ENCODE measurements around the gene U2SURP. TPM values are rescaled to one million over a fixed set of nuclear protein-coding genes. Genes with fewer than 3 reads are reported as not detected.
"Not testable (repeated sequence)": the region's sequence is repeated elsewhere in the genome, so short reads cannot be mapped to it uniquely, and the experiment has no call there.

Gene U2SURP
- total and polyA plus RNA-seq, 4 experiments from 2014 or later = 97.6 to 137 (median 126) TPM

GRCh38 chr3:143073983-143074382 lies 72.6 kb downstream of the U2SURP start:
- H3K4me3 Mint-ChIP-seq; H3K27me3 Mint-ChIP-seq; H3K27ac Mint-ChIP-seq; H3K4me1 ChIP-seq (ENCODE audit: insufficient read depth, low read length); H3K36me3 ChIP-seq (ENCODE audit: insufficient read depth, low read length); H3K36me3 Mint-ChIP-seq; H3K4me3 ChIP-seq (ENCODE audit: low read length in 2 of 2); H3K27ac ChIP-seq (ENCODE audit: low read depth, low read length); H3K4me1 Mint-ChIP-seq; intact Hi-C loops (cut with micrococcal nuclease); DNase-seq; POLR2A ChIA-PET (ENCODE audit: partially characterized antibody); H3K9me3 ChIP-seq (ENCODE audit: control insufficient read depth in 1 of 2, low read length in 2 of 2); H3K9me3 Mint-ChIP-seq; CTCF ChIA-PET (ENCODE audit: partially characterized antibody); H3K27me3 ChIP-seq (ENCODE audit: insufficient read depth, low read length): not testable (repeated sequence)

- Mint-ChIP-seq H3K27me3 (peaks cover 1 to 9% of the 10 kb centered on the region in 2 donors), H3K36me3 (no peaks in the 10 kb centered on the region), H3K4me3 (no peak overlapping the region), H3K4me1 (peaks cover 5 to 14% (median 7%) of the 10 kb centered on the region in 4 donors), H3K9me3 (no peaks in the 10 kb centered on the region), H3K27ac (no peak overlapping the region)
- CTCF ChIA-PET (ENCODE audit: partially characterized antibody) = no interaction called here
- H3K4me1 ChIP-seq (ENCODE audit: insufficient read depth, low read length) = peaks cover 4% of the 10 kb centered on the region
- intact Hi-C loops (cut with micrococcal nuclease) = no loop called here
- H3K4me3 ChIP-seq (ENCODE audit: low read length in 2 of 2) = no peak overlapping the region
- no peak overlapping the region for H3K27ac ChIP-seq (ENCODE audit: low read depth, low read length)
- H3K36me3 ChIP-seq (ENCODE audit: insufficient read depth, low read length) = no peaks in the 10 kb centered on the region
- no peaks in the 10 kb centered on the region for H3K27me3 ChIP-seq (ENCODE audit: insufficient read depth, low read length)
- no peaks in the 10 kb centered on the region for H3K9me3 ChIP-seq (ENCODE audit: control insufficient read depth in 1 of 2, low read length in 2 of 2)
- POLR2A ChIA-PET (ENCODE audit: partially characterized antibody) = no interaction called here
- DNase-seq = no peak
Observed at GRCh38 chr3:143078883-143079282, 77.5 kb downstream of the U2SURP start.

GRCh38 chr3:143080196-143080595 lies 78.8 kb downstream of the U2SURP start:
- CTCF ChIA-PET (ENCODE audit: partially characterized antibody) = no interaction called here

DNA sequence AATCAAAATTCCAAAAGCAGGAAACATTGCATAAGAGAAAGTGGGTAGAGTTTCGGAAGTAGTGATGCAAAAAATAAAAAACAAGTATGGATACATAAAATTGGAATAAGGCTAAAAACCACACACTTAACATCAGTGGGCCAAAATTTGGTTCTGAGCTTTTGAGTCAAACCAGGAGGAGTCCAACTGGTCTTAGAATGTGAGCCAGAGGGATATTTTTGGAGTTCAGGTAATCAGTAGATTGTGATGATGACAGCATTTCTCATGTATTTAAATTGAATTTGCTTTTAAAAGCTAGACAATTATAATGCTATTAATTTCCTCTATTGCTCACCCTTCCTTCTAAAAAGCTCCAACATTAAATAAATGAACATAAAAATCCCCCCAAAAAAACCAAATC lies 80.0 kb downstream of the U2SURP start:
- Mint-ChIP-seq H3K27me3 (peaks cover 1 to 9% of the 10 kb centered on the region in 2 donors), H3K27ac (peak overlapping the region in 1 of 7 donors; percentile 3), H3K9me3 (no peaks in the 10 kb centered on the region), H3K4me3 (no peak overlapping the region), H3K4me1 (peaks cover 5 to 14% (median 7%) of the 10 kb centered on the region in 4 donors), H3K36me3 (no peaks in the 10 kb centered on the region)
- intact Hi-C loops (cut with micrococcal nuclease) = no loop called here
- ChIA-PET POLR2A (ENCODE audit: partially characterized antibody) (no interaction called here), CTCF (ENCODE audit: partially characterized antibody) (interaction anchor here (0.6 kb wide), 1 partner anchor 895 kb away, joined by 3 read pairs; no protein-coding TSS in a partner anchor)
- Histone ChIP-seq H3K27ac (ENCODE audit: low read depth, low read length) (no peak overlapping the region), H3K9me3 (ENCODE audit: control insufficient read depth in 1 of 2, low read length in 2 of 2) (no peaks in the 10 kb centered on the region), H3K36me3 (ENCODE audit: insufficient read depth, low read length) (no peaks in the 10 kb centered on the region), H3K4me3 (ENCODE audit: low read length in 2 of 2) (no peak overlapping the region), H3K4me1 (ENCODE audit: insufficient read depth, low read length) (peaks cover 4% of the 10 kb centered on the region), H3K27me3 (ENCODE audit: insufficient read depth, low read length) (no peaks in the 10 kb centered on the region)
- DNase-seq = no peak

More at GRCh38 chr3:143080196-143080595, 78.8 kb downstream of the U2SURP start:
- H3K9me3 Mint-ChIP-seq = no peaks in the 10 kb centered on the region
- no peaks in the 10 kb centered on the region for H3K27me3 ChIP-seq (ENCODE audit: insufficient read depth, low read length)
- no peaks in the 10 kb centered on the region for H3K9me3 ChIP-seq (ENCODE audit: control insufficient read depth in 1 of 2, low read length in 2 of 2)
- DNase-seq = no peak
- H3K4me3 Mint-ChIP-seq = no peak overlapping the region
- POLR2A ChIA-PET (ENCODE audit: partially characterized antibody) = no interaction called here
- H3K27ac ChIP-seq (ENCODE audit: low read depth, low read length) = no peak overlapping the region
- H3K27me3 Mint-ChIP-seq = peaks cover 1 to 9% of the 10 kb centered on the region in 2 donors
- no peaks in the 10 kb centered on the region for H3K36me3 ChIP-seq (ENCODE audit: insufficient read depth, low read length)
- intact Hi-C loops (cut with micrococcal nuclease) = no loop called here
- peaks cover 5 to 14% (median 7%) of the 10 kb centered on the region in 4 donors for H3K4me1 Mint-ChIP-seq
- H3K36me3 Mint-ChIP-seq = no peaks in the 10 kb centered on the region
- H3K27ac Mint-ChIP-seq = no peak overlapping the region
- no peak overlapping the region for H3K4me3 ChIP-seq (ENCODE audit: low read length in 2 of 2)
- peaks cover 4% of the 10 kb centered on the region for H3K4me1 ChIP-seq (ENCODE audit: insufficient read depth, low read length)

- H3K4me3 ChIP-seq (ENCODE audit: low read length in 2 of 2) = no peak overlapping the region
- H3K27me3 ChIP-seq (ENCODE audit: insufficient read depth, low read length) = no peaks in the 10 kb centered on the region
- no peaks in the 10 kb centered on the region for H3K9me3 ChIP-seq (ENCODE audit: control insufficient read depth in 1 of 2, low read length in 2 of 2)
- H3K4me1 ChIP-seq (ENCODE audit: insufficient read depth, low read length) = peaks cover 4% of the 10 kb centered on the region
- Mint-ChIP-seq H3K9me3 (no peaks in the 10 kb centered on the region), H3K4me1 (peaks cover 5 to 14% (median 7%) of the 10 kb centered on the region in 4 donors), H3K27me3 (peaks cover 1 to 9% of the 10 kb centered on the region in 2 donors), H3K36me3 (no peaks in the 10 kb centered on the region), H3K4me3 (peak overlapping the region in 6 of 8 donors; percentile 21 to 75 (median 48)), H3K27ac (peak overlapping the region in 1 of 7 donors; percentile 3)
- ChIA-PET CTCF (ENCODE audit: partially characterized antibody) (interaction anchor here (0.8 kb wide), 1 partner anchor 10 kb away, joined by 4 read pairs; no protein-coding TSS in a partner anchor), POLR2A (ENCODE audit: partially characterized antibody) (no interaction called here)
- intact Hi-C loops (cut with micrococcal nuclease) = no loop called here
- no peak overlapping the region for H3K27ac ChIP-seq (ENCODE audit: low read depth, low read length)
- no peaks in the 10 kb centered on the region for H3K36me3 ChIP-seq (ENCODE audit: insufficient read depth, low read length)
- no peak for DNase-seq
Observed at GRCh38 chr3:143081844-143082778, 80.7 kb downstream of the U2SURP start.

DNA sequence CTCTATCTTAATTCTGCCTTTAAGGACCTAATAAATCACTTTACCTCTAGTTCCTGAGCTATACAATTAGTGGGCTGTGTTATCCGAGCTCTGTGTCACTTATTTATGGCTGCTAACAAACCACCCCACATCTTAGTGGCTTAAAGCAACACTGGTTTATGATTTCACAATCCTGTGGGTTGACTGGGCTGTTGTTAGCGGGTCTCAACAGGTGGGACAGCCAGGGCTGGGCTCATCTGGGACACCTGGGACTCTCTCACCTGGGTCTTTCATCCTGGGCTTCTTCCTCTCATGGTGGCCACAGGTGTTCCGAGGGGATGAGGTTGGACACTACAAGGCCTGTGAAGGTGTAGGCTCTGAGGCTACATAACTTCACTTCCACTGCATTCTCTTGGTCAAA lies 82.4 kb downstream of the U2SURP start:
- ChIA-PET CTCF (ENCODE audit: partially characterized antibody) (no interaction called here), POLR2A (ENCODE audit: partially characterized antibody) (no interaction called here)
- H3K36me3 ChIP-seq (ENCODE audit: insufficient read depth, low read length) = no peaks in the 10 kb centered on the region
- H3K27ac Mint-ChIP-seq = no peak overlapping the region
- no peaks in the 10 kb centered on the region for H3K9me3 Mint-ChIP-seq
- H3K4me1 Mint-ChIP-seq = peaks cover 5 to 14% (median 7%) of the 10 kb centered on the region in 4 donors
- no peak overlapping the region for H3K4me3 ChIP-seq (ENCODE audit: low read length in 2 of 2)
- peak overlapping the region in 1 of 8 donors; percentile 53 for H3K4me3 Mint-ChIP-seq
- H3K27ac ChIP-seq (ENCODE audit: low read depth, low read length) = no peak overlapping the region
- peaks cover 1 to 7% of the 10 kb centered on the region in 2 donors for H3K27me3 Mint-ChIP-seq
- H3K9me3 ChIP-seq (ENCODE audit: control insufficient read depth in 1 of 2, low read length in 2 of 2) = no peaks in the 10 kb centered on the region
- peaks cover 4% of the 10 kb centered on the region for H3K4me1 ChIP-seq (ENCODE audit: insufficient read depth, low read length)
- intact Hi-C loops (cut with micrococcal nuclease) = no loop called here
- no peaks in the 10 kb centered on the region for H3K27me3 ChIP-seq (ENCODE audit: insufficient read depth, low read length)
- H3K36me3 Mint-ChIP-seq = no peaks in the 10 kb centered on the region
- DNase-seq = no peak

- H3K36me3 ChIP-seq (ENCODE audit: insufficient read depth, low read length) = no peaks in the 10 kb centered on the region
- H3K9me3 Mint-ChIP-seq = no peaks in the 10 kb centered on the region
- no peak for DNase-seq
- H3K4me3 Mint-ChIP-seq = no peak overlapping the region
- CTCF ChIA-PET (ENCODE audit: partially characterized antibody) = interaction anchor here (0.7 kb wide), 1 partner anchor 196 kb away, joined by 3 read pairs; no protein-coding TSS in a partner anchor
- no peak overlapping the region for H3K27ac Mint-ChIP-seq
- peaks cover 4% of the 10 kb centered on the region for H3K4me1 ChIP-seq (ENCODE audit: insufficient read depth, low read length)
- intact Hi-C loops (cut with micrococcal nuclease) = no loop called here
- no peak overlapping the region for H3K27ac ChIP-seq (ENCODE audit: low read depth, low read length)
- H3K36me3 Mint-ChIP-seq = no peaks in the 10 kb centered on the region
- H3K27me3 Mint-ChIP-seq = peaks cover 1 to 7% of the 10 kb centered on the region in 2 donors
- H3K4me1 Mint-ChIP-seq = peaks cover 5 to 14% (median 7%) of the 10 kb centered on the region in 4 donors
- POLR2A ChIA-PET (ENCODE audit: partially characterized antibody) = no interaction called here
- no peaks in the 10 kb centered on the region for H3K9me3 ChIP-seq (ENCODE audit: control insufficient read depth in 1 of 2, low read length in 2 of 2)
- H3K27me3 ChIP-seq (ENCODE audit: insufficient read depth, low read length) = no peaks in the 10 kb centered on the region
- H3K4me3 ChIP-seq (ENCODE audit: low read length in 2 of 2) = no peak overlapping the region
Observed at GRCh38 chr3:143084856-143085731, 83.7 kb downstream of the U2SURP start.
